DMS114 treated with DMSO at 0.1 percent for 48 hours (cell line): Measurements from ENCODE around the gene CCDC102A.

Experiments used
- DNase-seq: peaks from one replicate; lab custom pipeline; 2025; ENCODE audit not compliant: unreplicated experiment; lab: John Stamatoyannopoulos, UW

CCDC102A gene

DNA sequence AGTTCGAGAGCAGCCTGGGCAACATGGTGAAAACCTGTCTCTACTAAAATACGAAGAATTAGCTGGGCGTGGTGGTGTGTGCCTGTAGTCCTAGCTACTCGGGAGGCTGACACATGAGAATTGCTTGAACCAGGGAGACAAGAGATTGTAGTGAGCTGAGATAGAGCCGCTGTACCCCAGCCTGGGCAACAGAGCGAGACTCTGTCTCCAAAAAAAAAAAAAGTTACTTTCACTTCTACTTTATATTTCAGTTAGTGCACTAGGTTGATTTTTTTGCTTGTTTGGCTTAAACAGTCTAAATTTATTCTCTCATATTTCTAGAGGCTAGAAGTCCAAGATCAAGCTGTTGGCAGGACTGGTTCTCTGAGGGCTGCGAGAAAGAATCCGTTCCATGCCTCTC, 13.4 kb downstream of the CCDC102A start:
- DNase-seq: no peak

DNA sequence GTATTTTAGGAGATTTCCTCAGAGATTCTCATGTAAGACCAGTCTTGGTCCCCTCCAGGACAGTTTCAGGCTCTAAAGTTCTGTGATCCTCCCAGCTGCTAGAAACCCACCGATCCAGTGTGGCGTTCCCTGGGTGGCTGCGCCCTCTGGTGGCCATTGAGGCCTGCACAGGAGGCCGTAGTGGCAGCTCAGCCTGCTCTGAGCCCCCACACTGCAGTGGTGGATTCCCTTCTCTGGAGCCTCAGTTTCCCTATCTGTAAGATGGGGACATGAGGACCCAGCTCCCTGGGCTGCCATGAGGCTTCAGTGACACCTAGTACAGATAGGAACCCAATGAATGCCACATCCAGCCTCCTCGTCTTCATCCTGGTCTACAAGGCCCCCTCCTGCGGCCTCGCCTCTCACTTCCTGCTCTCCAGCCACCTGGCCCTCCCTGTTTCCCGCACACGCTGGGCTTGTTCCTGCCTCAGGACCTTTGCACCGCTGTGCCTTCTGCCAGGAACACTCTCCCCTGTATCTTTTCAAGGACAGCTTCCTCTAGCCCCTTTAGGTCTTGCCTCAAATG, 16.5 kb downstream of the CCDC102A start:
- peak; percentile 63 for DNase-seq

- no peak for DNase-seq
Measured at GRCh38 chr16:57518922-57519321, 17.4 kb downstream of the CCDC102A start.

DNA sequence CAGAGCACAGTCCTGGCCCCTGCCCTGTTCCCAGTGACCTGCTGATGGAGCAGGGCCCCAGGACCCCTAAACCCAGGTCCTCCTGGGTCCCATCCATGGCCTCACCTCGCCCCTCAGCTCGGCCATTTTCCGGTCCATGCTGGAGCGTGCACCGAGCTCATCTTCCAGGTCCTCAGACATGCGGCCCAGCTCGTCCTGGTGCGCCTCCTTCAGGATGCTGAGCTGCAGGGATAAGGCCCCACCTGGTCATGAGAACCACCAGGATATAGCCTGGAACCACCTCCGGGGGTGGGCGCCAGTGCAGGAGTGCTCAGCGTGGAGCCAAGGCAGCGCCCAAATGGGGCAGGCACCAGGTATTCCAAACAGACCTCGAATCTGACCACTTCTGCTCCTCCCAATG, 17.9 kb downstream of the CCDC102A start:
- no peak for DNase-seq

DNA sequence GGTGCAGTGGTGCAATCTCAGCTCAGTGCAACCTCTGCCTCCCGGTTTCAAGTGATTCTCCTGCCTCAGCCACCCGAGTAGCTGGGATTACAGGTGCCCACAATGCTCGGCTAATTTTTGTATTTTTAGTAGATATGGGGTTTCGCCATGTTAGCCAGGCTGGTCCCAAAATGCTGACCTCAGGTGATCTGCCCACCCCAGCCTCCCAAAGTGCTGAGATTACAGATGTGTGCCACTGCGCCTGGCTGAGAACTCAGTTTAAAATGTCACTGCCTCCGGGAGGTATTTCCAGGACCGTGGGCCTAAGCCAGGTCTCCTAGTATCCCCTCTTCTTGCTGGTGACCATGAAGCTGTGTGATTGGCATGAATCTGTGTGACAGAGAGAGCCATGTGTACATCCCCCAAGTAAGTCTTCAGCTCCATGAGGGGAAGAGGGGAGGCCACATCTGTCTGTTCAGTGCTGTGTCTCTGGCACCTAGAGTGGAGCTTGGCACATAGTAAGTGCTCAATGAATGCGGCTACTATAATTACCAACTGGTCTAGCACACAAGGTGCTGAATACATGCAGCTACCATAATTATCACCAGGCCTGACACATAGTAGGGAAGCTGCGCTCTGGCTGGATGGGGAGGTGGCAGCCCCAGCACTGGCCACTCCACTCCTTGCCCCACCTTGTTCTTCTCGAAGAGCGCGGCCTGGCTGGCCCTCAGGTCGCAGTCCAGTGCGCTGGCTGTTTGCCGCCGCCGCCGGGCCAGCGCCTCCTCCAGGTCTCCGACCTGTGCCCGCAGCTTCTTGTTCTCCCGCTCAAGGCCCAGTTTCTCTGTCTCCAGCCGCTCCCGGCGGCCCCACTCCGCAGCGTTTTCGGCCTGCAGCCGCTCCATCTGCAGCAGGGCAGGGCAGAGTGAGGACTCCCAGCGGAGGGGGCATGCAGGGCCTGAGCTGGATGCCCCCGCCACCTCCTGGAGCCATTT, 18.7 kb downstream of the CCDC102A start:
- no peak for DNase-seq

GRCh38 chr16:57516773-57517172, 19.6 kb downstream of the CCDC102A start:
- DNase-seq: no peak

- DNase-seq: no peak
Measured at GRCh38 chr16:57516176-57516725, 20.1 kb downstream of the CCDC102A start.

DNA sequence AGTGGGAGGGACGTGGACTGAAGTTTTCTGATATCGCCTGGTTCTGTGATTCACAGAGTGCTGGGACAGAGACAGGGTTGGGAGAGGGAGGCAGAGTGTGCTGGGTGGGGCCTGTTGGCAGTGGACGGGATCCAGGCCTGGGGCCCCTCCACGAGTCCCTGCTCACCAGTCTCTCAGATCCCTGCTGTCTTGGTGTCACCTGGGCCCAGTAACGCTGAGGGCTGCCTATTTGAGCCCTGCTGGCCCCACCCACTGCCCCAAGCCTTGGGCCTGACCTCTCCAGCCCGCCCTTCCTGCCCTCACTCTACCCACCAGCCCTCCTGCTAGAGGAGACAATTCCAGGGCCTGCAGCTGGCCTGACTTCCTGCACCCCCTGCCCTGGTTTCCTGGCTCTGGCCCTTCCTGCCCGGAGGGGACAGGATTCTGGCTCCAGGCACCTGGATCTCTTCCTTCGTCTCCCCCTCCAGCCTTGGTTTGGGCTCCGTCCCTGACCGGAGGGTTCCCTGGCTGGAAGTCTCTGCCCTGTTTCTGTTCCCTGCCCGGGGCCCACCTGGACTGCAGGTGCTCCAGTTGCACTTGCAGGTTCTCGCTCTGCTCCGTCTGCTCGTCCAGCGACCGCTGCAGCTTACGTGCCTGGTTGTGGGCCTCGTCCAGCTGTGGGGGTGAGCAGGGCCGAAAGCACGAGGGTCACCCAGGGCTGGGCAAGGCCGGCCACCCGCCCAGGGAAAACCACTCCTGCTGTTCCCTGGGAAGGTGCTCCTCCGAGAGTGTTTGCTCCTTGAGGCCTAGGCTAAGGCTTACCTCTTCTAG, 21.4 kb downstream of the CCDC102A start:
- DNase-seq: no peak

GRCh38 chr16:57514371-57514770, 22.0 kb downstream of the CCDC102A start:
- DNase-seq: no peak

- DNase-seq: no peak
Measured at GRCh38 chr16:57513371-57514102, 22.8 kb downstream of the CCDC102A start.

DNA sequence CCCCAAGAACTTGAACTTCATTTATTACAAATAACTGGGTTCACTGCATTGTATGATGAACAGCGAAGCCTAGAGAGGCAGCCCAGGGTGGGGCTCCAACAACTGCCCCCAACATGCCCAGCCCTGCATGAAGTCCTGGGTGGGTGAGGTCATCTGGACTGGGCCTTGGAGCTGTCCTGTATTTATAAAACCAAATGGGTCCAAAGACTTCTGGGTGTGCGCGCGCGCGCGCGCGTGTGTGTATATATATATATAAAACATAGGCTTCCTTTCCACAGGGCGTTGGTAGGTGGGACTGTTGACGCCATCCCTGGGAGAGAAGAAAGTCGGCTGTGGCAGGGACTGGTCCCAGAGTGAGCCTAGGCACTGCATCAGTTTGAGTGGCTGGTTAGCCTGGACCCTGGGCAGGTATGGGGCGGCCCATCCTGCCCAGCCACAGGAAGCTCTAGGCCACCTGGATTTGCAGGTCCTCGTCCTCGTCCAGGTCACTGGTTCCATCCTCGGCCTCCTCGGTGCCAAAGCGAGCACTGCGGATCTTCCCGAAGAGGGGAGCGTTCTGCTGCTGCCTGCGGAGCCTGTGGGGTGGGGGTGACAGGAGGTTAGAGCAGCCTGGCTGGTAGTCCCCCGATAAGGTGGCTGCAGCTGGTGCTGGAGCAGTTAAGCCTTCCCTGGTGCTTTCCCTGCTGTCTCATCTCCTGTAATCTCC, 23.9 kb downstream of the CCDC102A start:
- no peak for DNase-seq

GRCh38 chr16:57510016-57510871, 26.1 kb downstream of the CCDC102A start:
- DNase-seq: no peak

DNA sequence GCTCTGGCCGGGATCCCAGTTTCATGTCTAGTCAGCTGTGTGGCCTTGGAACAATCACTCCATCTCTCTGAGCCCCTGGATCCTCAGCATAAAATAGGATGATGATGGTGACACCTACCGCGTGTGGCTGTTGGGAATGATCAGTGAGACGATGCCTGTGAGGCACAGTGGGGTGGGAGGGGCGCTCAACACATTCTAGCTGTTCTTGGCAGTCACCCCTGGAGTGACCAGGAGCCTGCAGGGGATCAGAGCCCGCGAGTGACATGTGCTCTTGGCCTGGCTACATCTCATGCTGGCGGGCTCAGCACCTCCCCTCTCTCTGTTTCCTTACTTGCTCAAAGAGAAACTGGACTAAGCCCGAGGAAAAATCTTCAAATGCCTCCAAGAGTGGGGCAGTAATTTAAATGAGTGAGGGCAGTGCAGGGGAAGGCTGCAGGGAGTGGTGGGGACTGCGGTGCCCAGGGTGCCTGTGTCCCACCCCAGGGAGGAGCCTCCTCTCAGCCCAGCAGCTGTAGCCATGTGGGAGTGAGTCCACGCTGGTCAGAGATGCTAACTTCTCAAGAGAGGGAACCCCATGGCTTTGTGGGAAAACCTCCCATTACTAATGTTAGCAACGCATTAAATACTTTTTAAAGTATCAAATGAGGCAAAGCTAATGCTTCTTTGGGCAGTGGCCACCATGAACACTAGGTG, 27.0 kb downstream of the CCDC102A start:
- DNase-seq: no peak

DNA sequence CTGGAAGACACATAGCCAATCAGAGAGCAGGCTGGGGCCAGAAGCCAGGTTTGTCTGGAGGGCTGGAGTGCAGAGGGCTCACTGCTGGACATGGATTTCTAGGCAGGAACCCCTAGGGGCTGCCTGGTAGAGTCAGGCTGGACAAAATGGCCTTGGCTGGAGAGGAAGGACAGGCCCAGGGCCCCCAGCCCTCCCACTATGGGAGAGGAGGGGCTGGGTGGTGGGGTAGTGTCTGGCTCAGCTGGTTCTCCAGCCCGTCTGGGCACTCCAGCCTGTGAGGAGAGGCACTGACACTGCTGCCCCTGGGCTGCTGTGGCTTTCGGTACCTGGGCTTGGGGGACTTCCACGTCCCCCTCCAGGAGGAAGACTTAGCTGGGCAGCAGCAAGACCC, 28.3 kb downstream of the CCDC102A start:
- no peak for DNase-seq

GRCh38 chr16:57507136-57508034, 29.0 kb downstream of the CCDC102A start:
- DNase-seq: no peak

GRCh38 chr16:57505169-57505568, 31.2 kb downstream of the CCDC102A start:
- DNase-seq: no peak

- no peak for DNase-seq
Measured at GRCh38 chr16:57504491-57504890, 31.9 kb downstream of the CCDC102A start.

DNA sequence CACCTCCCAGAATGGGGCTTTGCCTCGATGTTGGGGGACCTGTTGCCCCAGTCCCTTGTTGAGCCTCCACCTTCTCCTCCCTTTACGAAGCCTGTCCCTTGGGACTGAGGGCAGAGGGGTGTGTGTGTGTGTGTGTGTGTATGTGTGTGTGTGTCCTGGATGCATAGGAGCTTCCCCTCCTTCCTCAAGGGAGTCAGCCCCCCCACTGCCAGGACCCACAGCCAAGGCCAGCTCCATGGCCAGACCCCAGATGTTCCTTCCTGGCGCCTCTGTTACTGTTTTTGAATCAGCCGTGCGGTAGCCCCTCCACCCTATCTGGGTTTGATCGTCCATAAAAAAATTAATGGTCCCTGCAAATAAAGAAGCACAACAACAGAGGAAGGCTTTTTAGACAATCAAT, 32.4 kb downstream of the CCDC102A start:
- no peak for DNase-seq
